Measurements from ENCODE around the gene AHDC1. TPM values are rescaled to one million over a fixed set of nuclear protein-coding genes. Genes with fewer than 3 reads are reported as not detected.
A peak's percentile ranks its signal among the peaks of the same experiment; 100 is the strongest.

Gene AHDC1
- total and polyA plus RNA-seq, 9 of the 15 experiments (the other 6 are each of a cell fraction or from before 2014, with no cell fraction given) = 0.21 to 36.4 (median 4.7) TPM

DNA sequence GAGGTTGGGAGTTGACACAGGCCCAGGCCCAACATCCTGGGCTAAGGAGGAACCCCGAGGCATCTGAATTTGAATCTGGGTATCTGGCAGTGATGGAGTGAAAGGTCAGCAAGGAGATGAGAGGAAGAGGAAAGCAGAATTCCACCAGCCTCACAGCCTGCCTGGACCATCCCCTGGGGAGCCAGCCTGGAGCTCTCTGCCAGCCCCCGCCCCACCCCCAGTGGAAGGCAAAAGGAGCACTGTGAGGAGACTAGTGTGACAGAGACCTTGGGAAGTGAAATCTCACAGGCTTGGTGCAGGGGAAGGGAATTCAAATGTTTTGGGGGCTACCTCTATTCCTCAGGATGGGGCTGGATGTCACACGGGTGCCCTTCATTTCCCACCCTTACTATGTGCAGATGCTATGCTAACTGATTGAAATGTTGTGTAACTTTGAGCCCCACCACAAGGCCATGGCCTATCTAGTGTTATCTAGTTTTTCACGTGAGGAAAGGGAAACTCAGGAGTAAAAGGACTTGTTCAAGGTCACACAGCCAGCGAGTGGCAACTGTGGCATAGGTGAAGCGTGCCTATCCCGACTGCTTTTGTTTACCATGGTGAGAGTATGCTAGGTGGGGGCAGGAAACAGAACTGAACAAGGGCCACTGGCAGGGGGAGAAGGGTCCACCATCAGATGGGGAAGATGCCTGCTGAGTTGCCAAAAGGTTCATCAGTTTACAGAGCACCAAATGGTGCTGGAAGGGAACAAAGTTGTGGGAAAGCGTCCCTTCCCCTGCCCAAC lies 29.8 kb downstream of the AHDC1 start (continued):
- TF ChIP-seq, protein P1, sequence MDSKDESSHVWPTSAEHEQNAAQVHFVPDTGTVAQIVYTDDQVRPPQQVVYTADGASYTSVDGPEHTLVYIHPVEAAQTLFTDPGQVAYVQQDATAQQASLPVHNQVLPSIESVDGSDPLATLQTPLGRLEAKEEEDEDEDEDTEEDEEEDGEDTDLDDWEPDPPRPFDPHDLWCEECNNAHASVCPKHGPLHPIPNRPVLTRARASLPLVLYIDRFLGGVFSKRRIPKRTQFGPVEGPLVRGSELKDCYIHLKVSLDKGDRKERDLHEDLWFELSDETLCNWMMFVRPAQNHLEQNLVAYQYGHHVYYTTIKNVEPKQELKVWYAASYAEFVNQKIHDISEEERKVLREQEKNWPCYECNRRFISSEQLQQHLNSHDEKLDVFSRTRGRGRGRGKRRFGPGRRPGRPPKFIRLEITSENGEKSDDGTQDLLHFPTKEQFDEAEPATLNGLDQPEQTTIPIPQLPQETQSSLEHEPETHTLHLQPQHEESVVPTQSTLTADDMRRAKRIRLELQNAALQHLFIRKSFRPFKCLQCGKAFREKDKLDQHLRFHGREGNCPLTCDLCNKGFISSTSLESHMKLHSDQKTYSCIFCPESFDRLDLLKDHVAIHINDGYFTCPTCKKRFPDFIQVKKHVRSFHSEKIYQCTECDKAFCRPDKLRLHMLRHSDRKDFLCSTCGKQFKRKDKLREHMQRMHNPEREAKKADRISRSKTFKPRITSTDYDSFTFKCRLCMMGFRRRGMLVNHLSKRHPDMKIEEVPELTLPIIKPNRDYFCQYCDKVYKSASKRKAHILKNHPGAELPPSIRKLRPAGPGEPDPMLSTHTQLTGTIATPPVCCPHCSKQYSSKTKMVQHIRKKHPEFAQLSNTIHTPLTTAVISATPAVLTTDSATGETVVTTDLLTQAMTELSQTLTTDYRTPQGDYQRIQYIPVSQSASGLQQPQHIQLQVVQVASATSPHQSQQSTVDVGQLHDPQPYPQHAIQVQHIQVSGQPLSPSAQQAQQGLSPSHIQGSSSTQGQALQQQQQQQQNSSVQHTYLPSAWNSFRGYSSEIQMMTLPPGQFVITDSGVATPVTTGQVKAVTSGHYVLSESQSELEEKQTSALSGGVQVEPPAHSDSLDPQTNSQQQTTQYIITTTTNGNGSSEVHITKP (IDR thresholded peaks at IDR 0.05; ENCODE audit: partially characterized antibody) = no peak
- TF ChIP-seq IRF2 (CRISPR knock-in tag; IDR thresholded peaks at IDR 0.05) (no peak), CEBPG (CRISPR knock-in tag; IDR thresholded peaks at IDR 0.05) (peak; percentile 55), CEBPG (tag; conservative IDR thresholded peaks at IDR 0.05 in 1 of 2, IDR thresholded peaks at IDR 0.05 in 1 of 2) (no peak; a peak in 1 of 4 replicates), CEBPB (tag; IDR thresholded peaks at IDR 0.05) (peak; percentile 67)

Data from K562 (cell line).